Mesenchymal stem cell (in vitro differentiated cells and primary cell): ENCODE results near the gene BCDIN3D.

Experiments
- DNase-seq: peaks from one replicate; pipeline ENCODE4 v3.0.0-alpha.2; 2013
- H2AFZ ChIP-seq: one replicate; pipeline ENCODE4 v1.6.1; 2013; ENCODE audit warnings: low read depth, mild to moderate bottlenecking, control low read depth, inconsistent platforms, low read length, moderate library complexity
- H2AK5ac ChIP-seq: 2 replicates; pipeline ENCODE4 v1.6.1; 2013; ENCODE audit warnings: low read length, moderate library complexity, mild to moderate bottlenecking, inconsistent platforms; ENCODE audit not compliant: severe bottlenecking
- H2BK120ac ChIP-seq: one replicate; pipeline ENCODE4 v1.6.1; 2013; ENCODE audit warnings: low read depth, mild to moderate bottlenecking, inconsistent platforms, low read length, moderate library complexity
- H2BK12ac ChIP-seq, 2 experiments: one replicate each; pipeline ENCODE4 v1.6.1; 2013; ENCODE audit warnings: inconsistent platforms in 2 of 2, low read length in 2 of 2, mild to moderate bottlenecking in 2 of 2, moderate library complexity in 2 of 2, control low read depth in 1 of 2
- H2BK15ac ChIP-seq: one replicate; pipeline ENCODE4 v1.6.1; 2013; ENCODE audit warnings: mild to moderate bottlenecking, low read depth, inconsistent platforms; ENCODE audit not compliant: poor library complexity, severe bottlenecking
- H2BK5ac ChIP-seq: 2 replicates; pipeline ENCODE4 v1.6.1; 2013; ENCODE audit warnings: low read depth, mild to moderate bottlenecking, low read length, control low read depth, inconsistent platforms; ENCODE audit not compliant: poor library complexity, severe bottlenecking
- H3K14ac ChIP-seq, 2 experiments: one replicate each; pipeline ENCODE4 v1.6.1; 2013; ENCODE audit warnings: inconsistent platforms in 2 of 2, low read length in 2 of 2, control low read depth in 1 of 2, mild to moderate bottlenecking in 1 of 2, moderate library complexity in 1 of 2
- H3K18ac ChIP-seq, 2 experiments: one replicate each; pipeline ENCODE4 v1.6.1; 2013; ENCODE audit warnings: inconsistent platforms in 2 of 2, low read length in 2 of 2, control low read depth in 1 of 2, low read depth in 1 of 2, mild to moderate bottlenecking in 1 of 2
- H3K23ac ChIP-seq, 2 experiments: one replicate each; pipeline ENCODE4 v1.6.1; 2013; ENCODE audit warnings: inconsistent platforms in 2 of 2, low read length in 2 of 2, mild to moderate bottlenecking in 2 of 2, moderate library complexity in 2 of 2, control low read depth in 1 of 2
- H3K27ac ChIP-seq: 2 replicates; pipeline ENCODE4 v1.5.1; 2013; ENCODE audit warnings: mild to moderate bottlenecking, moderate library complexity, low read length, control low read depth, inconsistent platforms; ENCODE audit not compliant: poor library complexity, severe bottlenecking
- H3K27me3 ChIP-seq, 2 experiments: 2 replicates each; pipeline versions ENCODE4 v1.6.1 to v1.7.0; 2013; ENCODE audit warnings: low read length in 2 of 2, mild to moderate bottlenecking in 2 of 2, moderate library complexity in 2 of 2, control low read depth in 1 of 2, inconsistent platforms in 1 of 2; ENCODE audit not compliant: control insufficient read depth in 1 of 2, insufficient read depth in 1 of 2
- H3K36me3 ChIP-seq, 2 experiments: 2 replicates each; pipeline versions ENCODE4 v1.6.1 to v1.7.0; 2013; ENCODE audit warnings: low read length in 2 of 2, control low read depth in 1 of 2, inconsistent platforms in 1 of 2, low read depth in 1 of 2, mild to moderate bottlenecking in 1 of 2; ENCODE audit not compliant: insufficient read depth in 2 of 2, control insufficient read depth in 1 of 2
- H3K4ac ChIP-seq, 2 experiments: one replicate each; pipeline ENCODE4 v1.6.1; 2013; ENCODE audit warnings: inconsistent platforms in 2 of 2, low read length in 2 of 2, mild to moderate bottlenecking in 2 of 2, moderate library complexity in 2 of 2, control low read depth in 1 of 2, low read depth in 1 of 2
- H3K4me1 ChIP-seq: 2 replicates; pipeline ENCODE4 v1.6.1; 2013; ENCODE audit warnings: low read depth, low read length, control low read depth; ENCODE audit not compliant: control insufficient read depth, insufficient read depth
- H3K4me2 ChIP-seq: 2 replicates; pipeline ENCODE4 v1.6.1; 2013; ENCODE audit warnings: low read length, mild to moderate bottlenecking, inconsistent platforms; ENCODE audit not compliant: poor library complexity, severe bottlenecking
- H3K4me3 ChIP-seq, 2 experiments: 2 replicates each; pipeline versions ENCODE4 v1.5.1 to v1.7.0; 2013; ENCODE audit warnings: low read length in 2 of 2, mild to moderate bottlenecking in 2 of 2, control low read depth in 1 of 2, low read depth in 1 of 2; ENCODE audit not compliant: insufficient read depth in 1 of 2
- H3K79me1 ChIP-seq: replicated peaks from 2 replicates; pipeline ENCODE4 v1.6.1; 2013; ENCODE audit warnings: mild to moderate bottlenecking, control low read depth, low read length, inconsistent platforms; ENCODE audit not compliant: poor library complexity, severe bottlenecking
- H3K9ac ChIP-seq: 2 replicates; pipeline ENCODE4 v1.7.0; 2013; ENCODE audit warnings: mild to moderate bottlenecking, low read length, moderate library complexity
- H3K9me3 ChIP-seq: 2 replicates; pipeline ENCODE4 v1.7.0; 2013; ENCODE audit warnings: mild to moderate bottlenecking, low read length; ENCODE audit not compliant: control insufficient read depth
- H4K8ac ChIP-seq: one replicate; pipeline ENCODE4 v1.6.1; 2013; ENCODE audit warnings: inconsistent platforms, mild to moderate bottlenecking, low read length, moderate library complexity
- H4K91ac ChIP-seq: one replicate; pipeline ENCODE4 v1.6.1; 2013; ENCODE audit warnings: mild to moderate bottlenecking, low read length, inconsistent platforms
- WGBS: methylation state at CpG from one replicate; pipeline ENCODE4 v1.1.7; 2013; ENCODE audit warnings: mixed read lengths; 5-methylcytosine and 5-hydroxymethylcytosine counted together

The BCDIN3D gene

DNA sequence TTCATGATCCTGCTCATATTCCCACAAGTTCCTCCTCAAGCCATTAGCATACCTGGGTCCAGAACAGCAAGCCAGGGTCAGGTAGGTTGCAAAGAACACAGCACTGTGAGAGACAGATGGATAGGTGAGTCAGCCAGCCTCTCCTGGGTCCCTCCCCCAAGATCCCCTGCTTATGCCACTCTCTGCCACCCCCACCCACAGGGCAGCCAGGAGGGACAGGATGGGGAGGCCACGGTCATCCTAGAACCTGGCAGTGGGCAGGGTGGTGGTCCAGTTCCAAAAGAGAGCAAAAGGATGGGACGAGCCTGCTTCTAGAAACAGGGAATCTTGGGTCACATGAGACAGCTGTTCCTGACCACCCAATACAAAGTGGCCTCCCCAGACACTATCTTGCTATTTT is 48.1 kb upstream of the BCDIN3D start:
- H3K18ac ChIP-seq, result no peak overlapping the region
- no peak overlapping the region for H3K4me2 ChIP-seq
- H2BK120ac ChIP-seq, result no peak overlapping the region
- peaks cover 0 to 7% of the 10 kb centered on the region in 2 experiments for H3K36me3 ChIP-seq
- no peaks in the 10 kb centered on the region for H3K79me1 ChIP-seq
- H3K14ac ChIP-seq, result no peak overlapping the region
- no peak overlapping the region for H2AK5ac ChIP-seq
- H3K9ac ChIP-seq, result no peak overlapping the region
- DNase-seq, result no peak
- peaks cover 7% of the 10 kb centered on the region for H3K4me1 ChIP-seq
- H3K27me3 ChIP-seq, result peaks cover 2 to 78% of the 10 kb centered on the region in 2 experiments
- no peak overlapping the region for H2BK12ac ChIP-seq
- no peak overlapping the region for H2AFZ ChIP-seq
- H2BK15ac ChIP-seq, result no peak overlapping the region
- no peak overlapping the region for H3K23ac ChIP-seq
- H3K27ac ChIP-seq, result no peak overlapping the region
- no peak overlapping the region for H2BK5ac ChIP-seq
- no peak overlapping the region for H4K91ac ChIP-seq
- H3K9me3 ChIP-seq, result no peaks in the 10 kb centered on the region
- no peak overlapping the region for H4K8ac ChIP-seq
- no peak overlapping the region for H3K4me3 ChIP-seq
- H3K4ac ChIP-seq, result no peak overlapping the region
- 61% methylated on average over 2 of the region's 2 CpGs for WGBS

GRCh38 chr12:49890096-49890461 is 47.2 kb upstream of the BCDIN3D start:
- H2BK120ac ChIP-seq, result no peak overlapping the region
- no peak overlapping the region for H3K9ac ChIP-seq
- 80% methylated on average over 4 of the region's 4 CpGs for WGBS
- peaks cover 7% of the 10 kb centered on the region for H3K4me1 ChIP-seq
- no peak overlapping the region for H2BK5ac ChIP-seq
- H3K4me2 ChIP-seq, result no peak overlapping the region
- no peak overlapping the region for H4K91ac ChIP-seq
- H2BK12ac ChIP-seq, result no peak overlapping the region
- H2BK15ac ChIP-seq, result no peak overlapping the region
- H2AFZ ChIP-seq, result no peak overlapping the region
- no peak overlapping the region for H3K23ac ChIP-seq
- peaks cover 8 to 83% of the 10 kb centered on the region in 2 experiments for H3K27me3 ChIP-seq
- H3K4me3 ChIP-seq, result no peak overlapping the region
- no peak overlapping the region for H3K18ac ChIP-seq
- peaks cover 0 to 7% of the 10 kb centered on the region in 2 experiments for H3K36me3 ChIP-seq
- no peak overlapping the region for H3K14ac ChIP-seq
- H2AK5ac ChIP-seq, result no peak overlapping the region
- no peaks in the 10 kb centered on the region for H3K9me3 ChIP-seq
- H4K8ac ChIP-seq, result no peak overlapping the region
- no peaks in the 10 kb centered on the region for H3K79me1 ChIP-seq
- H3K27ac ChIP-seq, result no peak overlapping the region
- DNase-seq, result no peak
- H3K4ac ChIP-seq, result no peak overlapping the region

- Histone ChIP-seq H3K9me3 (no peaks in the 10 kb centered on the region), H3K18ac (no peak overlapping the region), H2AK5ac (no peak overlapping the region), H2BK5ac (no peak overlapping the region), H3K4me3 (no peak overlapping the region), H4K91ac (no peak overlapping the region), H2BK12ac (no peak overlapping the region), H3K79me1 (no peaks in the 10 kb centered on the region), H3K36me3 (peaks cover 0 to 7% of the 10 kb centered on the region in 2 experiments), H3K23ac (no peak overlapping the region), H3K9ac (no peak overlapping the region), H3K4me2 (no peak overlapping the region), H3K14ac (peak overlapping the region in 1 of 2 experiments; percentile 79), H2AFZ (no peak overlapping the region), H2BK15ac (no peak overlapping the region), H3K4me1 (peaks cover 8% of the 10 kb centered on the region), H4K8ac (no peak overlapping the region), H3K27ac (no peak overlapping the region), H2BK120ac (no peak overlapping the region), H3K27me3 (peaks cover 8 to 88% of the 10 kb centered on the region in 2 experiments), H3K4ac (no peak overlapping the region)
- WGBS, result 86% methylated on average over 9 of the region's 10 CpGs
- no peak for DNase-seq
Observed at GRCh38 chr12:49889361-49890095, 46.6 kb upstream of the BCDIN3D start.

DNA sequence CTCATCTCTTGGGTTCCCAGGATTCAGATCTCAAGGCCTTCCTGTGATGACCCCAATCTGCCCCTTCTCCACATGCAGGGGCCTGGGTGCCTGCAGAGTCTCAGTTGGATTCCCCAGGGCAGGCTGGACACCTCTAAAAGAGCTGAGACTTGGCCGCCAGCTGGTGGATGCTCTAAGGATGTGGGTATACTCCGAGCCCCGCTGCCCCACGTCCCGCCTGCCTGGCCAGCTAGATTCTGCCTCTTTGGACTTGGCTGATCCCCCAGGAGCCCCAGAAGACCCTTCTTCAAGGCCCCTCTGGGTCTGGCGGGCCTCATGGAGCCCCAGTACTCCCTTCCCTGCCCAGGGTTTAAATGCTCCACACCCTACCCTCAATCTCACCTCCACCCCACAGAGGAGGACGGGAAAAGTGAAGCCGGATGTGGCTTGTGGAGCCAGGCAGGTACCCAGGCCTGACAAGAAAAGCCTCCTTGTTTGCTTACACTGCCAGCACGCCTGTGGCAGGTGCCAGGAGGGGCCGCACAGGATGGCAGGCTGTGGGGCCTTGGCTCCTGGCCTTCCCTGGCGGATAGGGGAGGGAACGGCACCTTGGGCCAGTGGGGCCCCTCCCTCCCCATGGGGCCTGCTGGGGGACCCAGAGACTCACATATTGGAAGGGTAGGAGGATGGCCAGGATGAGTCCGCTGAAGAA is 45.7 kb upstream of the BCDIN3D start:
- Histone ChIP-seq H3K4me2 (no peak overlapping the region), H3K4me3 (no peak overlapping the region), H4K91ac (no peak overlapping the region), H3K14ac (no peak overlapping the region), H3K79me1 (no peaks in the 10 kb centered on the region), H3K4ac (no peak overlapping the region), H3K36me3 (peaks cover 0 to 7% of the 10 kb centered on the region in 2 experiments), H3K18ac (no peak overlapping the region), H3K27me3 (peaks cover 8 to 92% of the 10 kb centered on the region in 2 experiments), H2AK5ac (no peak overlapping the region), H3K9me3 (no peaks in the 10 kb centered on the region), H3K9ac (no peak overlapping the region), H3K4me1 (peaks cover 4% of the 10 kb centered on the region), H2BK15ac (peak overlapping the region; percentile 2), H2BK120ac (no peak overlapping the region), H4K8ac (no peak overlapping the region), H2AFZ (no peak overlapping the region), H2BK12ac (no peak overlapping the region), H3K23ac (no peak overlapping the region), H2BK5ac (no peak overlapping the region), H3K27ac (no peak overlapping the region)
- no peak for DNase-seq
- 89% methylated on average over 13 of the region's 13 CpGs for WGBS
